GM23338 (cell line): Measurements from ENCODE around the gene CD164. TPM values are rescaled to one million over a fixed set of nuclear protein-coding genes. Genes with fewer than 3 reads are reported as not detected.

ENCODE experiments used
- ATAC-seq: fragments of 200-7000 bp; cut with Tn5 transposase; 3 replicates; pipeline ENCODE4 v1.9.1; 2020
- DNase-seq: peaks from one replicate; pipeline ENCODE4 v3.0.0-alpha.2; 2015; ENCODE audit warnings: low spot score
- H2AFZ ChIP-seq: fragments of 200-600 bp; sonication (generic); 2 replicates; pipeline ENCODE4 v1.8.0; 2016; ENCODE audit warnings: antibody characterized with exemption, mild to moderate bottlenecking, moderate library complexity
- H3F3A ChIP-seq: fragments of 200-600 bp; sonication (generic); replicated peaks from 2 replicates; pipeline ENCODE4 v1.8.0; 2017; ENCODE audit warnings: antibody characterized with exemption, mixed run types, low read depth
- H3K27ac ChIP-seq: fragments of 200-600 bp; sonication (generic); 2 replicates; pipeline ENCODE4 v1.6.1; 2016; ENCODE audit warnings: low read depth
- H3K27me3 ChIP-seq: fragments of 200-600 bp; sonication (generic); 2 replicates; pipeline ENCODE4 v1.8.0; 2016; ENCODE audit warnings: mild to moderate bottlenecking, mixed run types, moderate library complexity; ENCODE audit not compliant: insufficient read depth
- H3K36me3 ChIP-seq: fragments of 200-600 bp; sonication (generic); 2 replicates; pipeline ENCODE4 v1.8.0; 2016; ENCODE audit warnings: mild to moderate bottlenecking; ENCODE audit not compliant: insufficient read depth
- H3K4me1 ChIP-seq: fragments of 200-600 bp; sonication (generic); 2 replicates; pipeline ENCODE4 v1.8.0; 2016; ENCODE audit warnings: mild to moderate bottlenecking, moderate library complexity; ENCODE audit not compliant: insufficient read depth
- H3K4me2 ChIP-seq: fragments of 200-600 bp; sonication (generic); 2 replicates; pipeline ENCODE4 v1.7.1; 2017; ENCODE audit warnings: mixed run types
- H3K4me3 ChIP-seq: fragments of 200-600 bp; sonication (generic); 2 replicates; pipeline ENCODE4 v1.6.1; 2016; ENCODE audit warnings: mixed run types
- H3K79me2 ChIP-seq: fragments of 200-600 bp; sonication (generic); replicated peaks from 2 replicates; pipeline ENCODE4 v1.8.0; 2017; ENCODE audit warnings: mild to moderate bottlenecking; ENCODE audit not compliant: insufficient read depth
- H3K9me2 ChIP-seq: fragments of 200-600 bp; sonication (generic); 2 replicates; pipeline ENCODE4 v1.8.0; 2017; ENCODE audit not compliant: insufficient read depth
- H4K20me1 ChIP-seq: fragments of 200-600 bp; sonication (generic); replicated peaks from 2 replicates; pipeline ENCODE4 v1.8.0; 2017; ENCODE audit warnings: mild to moderate bottlenecking; ENCODE audit not compliant: insufficient read depth
- H3K27ac Mint-ChIP-seq: 2 replicates; pipeline ENCODE4 v1.8.0; 2020; ENCODE audit warnings: inconsistent platforms, mild to moderate bottlenecking, moderate library complexity, mixed read lengths
- H3K27me3 Mint-ChIP-seq: 3 replicates; pipeline ENCODE4 v1.8.0; 2022; ENCODE audit warnings: low read depth, mild to moderate bottlenecking, moderate library complexity, mixed read lengths, inconsistent platforms; ENCODE audit not compliant: insufficient read depth, poor library complexity
- H3K36me3 Mint-ChIP-seq: 3 replicates; pipeline ENCODE4 v1.8.0; 2021; ENCODE audit warnings: low read depth, mild to moderate bottlenecking, inconsistent platforms, moderate library complexity, mixed read lengths
- H3K4me1 Mint-ChIP-seq: 3 replicates; pipeline ENCODE4 v1.8.0; 2020; ENCODE audit warnings: mild to moderate bottlenecking, inconsistent platforms, mixed read lengths
- H3K4me3 Mint-ChIP-seq: 3 replicates; pipeline ENCODE4 v1.8.0; 2021; ENCODE audit warnings: moderate library complexity, mild to moderate bottlenecking, inconsistent platforms, mixed read lengths
- H3K9me3 Mint-ChIP-seq: 3 replicates; pipeline ENCODE4 v1.8.0; 2020; ENCODE audit warnings: moderate library complexity, mild to moderate bottlenecking, inconsistent platforms, mixed read lengths
- CREB1 ChIP-seq: fragments of 250-450 bp; sonication (Bioruptor Pico); IDR thresholded peaks from 2 replicates; pipeline ENCODE4 v1.5.0; 2020; ENCODE audit warnings: low read depth, mild to moderate bottlenecking, moderate library complexity
- CTCF ChIP-seq, 2 experiments: fragments of 200-600 bp in 1 of 2; sonication (generic) in 1 of 2; conservative IDR thresholded peaks; 2 replicates each; pipeline versions ENCODE4 v1.5.1 to v1.6.1; 2016 to 2017; ENCODE audit warnings: antibody characterized with exemption in 2 of 2, low read depth in 2 of 2, mild to moderate bottlenecking in 2 of 2, moderate library complexity in 1 of 2
- EZH2 ChIP-seq: fragments of 200-600 bp; sonication (generic); IDR thresholded peaks from one replicate; pipeline ENCODE4 v1.8.0; 2017; ENCODE audit warnings: antibody characterized with exemption, mild to moderate bottlenecking, low read depth; ENCODE audit not compliant: unreplicated experiment
- EZH2phosphoT487 ChIP-seq: fragments of 200-600 bp; sonication (generic); IDR thresholded peaks from one replicate; pipeline ENCODE4 v1.8.1; 2018; ENCODE audit warnings: antibody characterized with exemption; ENCODE audit not compliant: unreplicated experiment
- JUNB ChIP-seq: IDR thresholded peaks from one replicate; pipeline ENCODE4 v1.6.1; 2016; ENCODE audit warnings: antibody characterized with exemption; ENCODE audit not compliant: unreplicated experiment
- NANOG ChIP-seq: IDR thresholded peaks from 2 replicates; pipeline ENCODE4 v1.6.1; 2016; ENCODE audit warnings: antibody characterized with exemption, borderline replicate concordance
- POLR2AphosphoS5 ChIP-seq: IDR thresholded peaks from 2 replicates; pipeline ENCODE4 v1.6.1; 2016; ENCODE audit warnings: antibody characterized with exemption, low read depth
- REST ChIP-seq: IDR thresholded peaks from one replicate; pipeline ENCODE4 v1.6.1; 2018; ENCODE audit warnings: antibody characterized with exemption; ENCODE audit not compliant: unreplicated experiment
- ZNF114 ChIP-seq: fragments of 250-450 bp; sonication (Bioruptor Pico); IDR thresholded peaks from 2 replicates; pipeline ENCODE4 v1.5.0; 2020; ENCODE audit warnings: mild to moderate bottlenecking, moderate library complexity
- polyA plus RNA-seq: library from polyadenylated mRNA; unstranded; fragments of >200 nt; fragmentation: Nextera tagmentation; extraction: Ambion mirVana; gene quantifications from 2 replicates; pipeline ENCODE4 v1.2.1, GENCODE V29; 2016
- total RNA-seq: library from RNA; depleted of rRNA; stranded (reverse); fragments of >200 nt; shearing (Covaris generic); gene quantifications from 2 replicates; pipeline ENCODE4 v1.2.3, GENCODE V29; 2014

CD164 gene
- total and polyA plus RNA-seq, 2 experiments from 2014 or later: 81.0 to 83.8 TPM

GRCh38 chr6:109356237-109356636 lies 26.0 kb downstream of the CD164 start:
- H3K36me3 ChIP-seq: peaks cover 10% of the 10 kb centered on the region; the same call in 1 of the 2 replicates
- DNase-seq: no peak
- H2AFZ ChIP-seq: no peak overlapping the region
- H3K9me2 ChIP-seq: no peaks in the 10 kb centered on the region
- H3K4me3 ChIP-seq: no peak overlapping the region
- no peaks in the 10 kb centered on the region for H3K27me3 Mint-ChIP-seq
- H3K27ac Mint-ChIP-seq: no peak overlapping the region
- no peak for ATAC-seq
- peaks cover 51% of the 10 kb centered on the region for H3K36me3 Mint-ChIP-seq
- peaks cover 14% of the 10 kb centered on the region for H3K9me3 Mint-ChIP-seq
- H3K79me2 ChIP-seq: no peaks in the 10 kb centered on the region
- H3K4me3 Mint-ChIP-seq: no peak overlapping the region
- H3K4me1 Mint-ChIP-seq: no peaks in the 10 kb centered on the region
- no peaks in the 10 kb centered on the region; the same call in 1 of the 2 replicates for H4K20me1 ChIP-seq
- no peaks in the 10 kb centered on the region for H3K27me3 ChIP-seq
- no peak overlapping the region for H3K27ac ChIP-seq
- H3K4me2 ChIP-seq: no peak overlapping the region
- H3K4me1 ChIP-seq: no peaks in the 10 kb centered on the region
- H3F3A ChIP-seq: no peaks in the 10 kb centered on the region
- TF ChIP-seq NANOG: no peak
- no peak for TF ChIP-seq ZNF114
- TF ChIP-seq REST: no peak
- TF ChIP-seq CTCF (conservative IDR thresholded peaks at IDR 0.05; ENCODE audit: low read depth in 2 of 2): no peak
- no peak for TF ChIP-seq EZH2phosphoT487
- no peak for TF ChIP-seq EZH2

- Histone ChIP-seq H3K27me3 (no peaks in the 10 kb centered on the region), H3K9me2 (0 out of 2 replicates have a peak, but pooled peaks cover 2% of the 10 kb centered on the region), H3K36me3 (0 out of 2 replicates have a peak, but pooled peaks cover 3% of the 10 kb centered on the region), H3K4me1 (no peaks in the 10 kb centered on the region), H3K79me2 (no peaks in the 10 kb centered on the region), H3K27ac (no peak overlapping the region), H4K20me1 (no peaks in the 10 kb centered on the region), H3K4me2 (no peak overlapping the region), H2AFZ (no peak overlapping the region), H3F3A (no peaks in the 10 kb centered on the region), H3K4me3 (no peak overlapping the region)
- H3K4me1 Mint-ChIP-seq: no peaks in the 10 kb centered on the region
- DNase-seq: no peak
- H3K4me3 Mint-ChIP-seq: no peak overlapping the region
- H3K27me3 Mint-ChIP-seq: peaks cover 5% of the 10 kb centered on the region
- H3K9me3 Mint-ChIP-seq: peaks cover 4% of the 10 kb centered on the region; the same call in 2 of the 3 replicates
- H3K27ac Mint-ChIP-seq: no peak overlapping the region
- no peak for ATAC-seq
- TF ChIP-seq POLR2AphosphoS5 (no peak), JUNB (no peak), EZH2 (no peak), REST (no peak), EZH2phosphoT487 (no peak), CREB1 (CRISPR knock-in tag) (no peak)
- H3K36me3 Mint-ChIP-seq: peaks cover 7% of the 10 kb centered on the region
These were observed 30.8 kb downstream of the CD164 start for GRCh38 chr6:109351231-109352130.
